GM12872 (cell line): ENCODE measurements around the gene BCAS1.

Source experiments
- TF ChIP-seq, protein P1 (sequence below): IDR thresholded peaks from 3 replicates; pipeline ENCODE4 v1.5.1; 2011; ENCODE audit warnings: low read depth, mild to moderate bottlenecking, low read length, moderate library complexity; ENCODE audit not compliant: insufficient read depth

BCAS1 gene

GRCh38 chr20:53984356-53985149 lies 85.8 kb downstream of the BCAS1 start:
- TF ChIP-seq, protein P1, sequence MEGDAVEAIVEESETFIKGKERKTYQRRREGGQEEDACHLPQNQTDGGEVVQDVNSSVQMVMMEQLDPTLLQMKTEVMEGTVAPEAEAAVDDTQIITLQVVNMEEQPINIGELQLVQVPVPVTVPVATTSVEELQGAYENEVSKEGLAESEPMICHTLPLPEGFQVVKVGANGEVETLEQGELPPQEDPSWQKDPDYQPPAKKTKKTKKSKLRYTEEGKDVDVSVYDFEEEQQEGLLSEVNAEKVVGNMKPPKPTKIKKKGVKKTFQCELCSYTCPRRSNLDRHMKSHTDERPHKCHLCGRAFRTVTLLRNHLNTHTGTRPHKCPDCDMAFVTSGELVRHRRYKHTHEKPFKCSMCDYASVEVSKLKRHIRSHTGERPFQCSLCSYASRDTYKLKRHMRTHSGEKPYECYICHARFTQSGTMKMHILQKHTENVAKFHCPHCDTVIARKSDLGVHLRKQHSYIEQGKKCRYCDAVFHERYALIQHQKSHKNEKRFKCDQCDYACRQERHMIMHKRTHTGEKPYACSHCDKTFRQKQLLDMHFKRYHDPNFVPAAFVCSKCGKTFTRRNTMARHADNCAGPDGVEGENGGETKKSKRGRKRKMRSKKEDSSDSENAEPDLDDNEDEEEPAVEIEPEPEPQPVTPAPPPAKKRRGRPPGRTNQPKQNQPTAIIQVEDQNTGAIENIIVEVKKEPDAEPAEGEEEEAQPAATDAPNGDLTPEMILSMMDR = no peak

DNA sequence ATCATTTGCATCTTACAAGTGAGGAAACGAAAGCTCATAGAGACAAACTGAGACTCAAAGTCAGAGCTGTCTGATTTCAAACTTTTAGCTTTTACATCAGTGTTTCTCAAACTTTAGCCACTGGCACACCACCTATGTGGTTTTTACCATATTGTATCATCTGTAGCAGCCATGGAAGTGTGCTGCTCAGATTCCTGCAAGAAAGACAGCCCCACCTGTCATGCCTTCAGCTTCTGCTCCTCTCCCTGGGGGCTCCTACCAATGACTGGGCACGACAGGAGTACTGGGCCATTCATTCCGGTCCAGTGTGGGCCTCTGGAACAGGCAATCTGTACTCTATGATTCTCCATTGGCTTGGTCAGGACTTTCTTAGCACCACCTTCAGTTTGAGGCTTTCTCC lies 87.0 kb downstream of the BCAS1 start:
- TF ChIP-seq, protein P1 = no peak

GRCh38 chr20:53982624-53983023 lies 87.8 kb downstream of the BCAS1 start:
- TF ChIP-seq, protein P1 = no peak

DNA sequence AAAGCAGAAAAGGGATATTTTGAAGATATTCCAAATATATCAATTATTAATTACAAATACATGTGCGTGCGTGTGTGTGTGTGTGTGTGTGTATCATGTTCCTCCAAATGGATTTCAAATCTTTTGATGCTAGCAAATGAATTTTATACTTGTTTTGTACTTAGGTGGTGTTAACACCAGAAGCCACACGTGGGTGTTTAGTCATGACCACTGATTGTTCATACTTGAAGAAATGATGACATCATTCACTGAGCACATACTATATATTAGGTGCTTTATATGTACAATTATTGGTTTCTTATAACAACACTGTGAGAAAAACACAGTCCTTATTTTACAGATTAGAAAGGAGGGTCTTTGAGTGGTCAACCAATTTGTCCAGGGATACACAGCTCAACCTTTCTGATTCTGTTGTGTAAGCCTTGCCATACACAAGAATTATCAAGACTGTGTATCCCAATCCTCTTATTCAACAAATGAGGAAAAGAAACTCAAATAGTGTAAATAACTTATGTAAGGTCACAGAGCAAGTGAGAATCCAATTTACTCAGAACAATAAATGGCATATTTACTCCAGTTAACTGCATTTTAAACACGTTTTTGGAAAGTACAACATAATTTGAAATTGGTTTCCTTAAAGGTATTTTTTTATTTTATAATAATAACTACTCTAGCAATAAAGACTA lies 88.5 kb downstream of the BCAS1 start:
- TF ChIP-seq, protein P1 = no peak

- TF ChIP-seq, protein P1 = no peak
These were observed 89.3 kb downstream of the BCAS1 start for GRCh38 chr20:53981130-53981529.

GRCh38 chr20:53980031-53980465 lies 90.3 kb downstream of the BCAS1 start:
- TF ChIP-seq, protein P1 = no peak

GRCh38 chr20:53978497-53978896 lies 91.9 kb downstream of the BCAS1 start:
- TF ChIP-seq, protein P1 = no peak
